GM23338 (cell line): ENCODE measurements around the gene GSX1. TPM values are rescaled to one million over a fixed set of nuclear protein-coding genes. Genes with fewer than 3 reads are reported as not detected.

Experiments used
- ATAC-seq: fragments of 200-7000 bp; cut with Tn5 transposase; 3 replicates; pipeline ENCODE4 v1.9.1; 2020
- DNase-seq: peaks from one replicate; pipeline ENCODE4 v3.0.0-alpha.2; 2015; ENCODE audit warnings: low spot score
- H2AFZ ChIP-seq: fragments of 200-600 bp; sonication (generic); 2 replicates; pipeline ENCODE4 v1.8.0; 2016; ENCODE audit warnings: antibody characterized with exemption, mild to moderate bottlenecking, moderate library complexity
- H3F3A ChIP-seq: fragments of 200-600 bp; sonication (generic); replicated peaks from 2 replicates; pipeline ENCODE4 v1.8.0; 2017; ENCODE audit warnings: antibody characterized with exemption, mixed run types, low read depth
- H3K27ac ChIP-seq: fragments of 200-600 bp; sonication (generic); 2 replicates; pipeline ENCODE4 v1.6.1; 2016; ENCODE audit warnings: low read depth
- H3K27me3 ChIP-seq: fragments of 200-600 bp; sonication (generic); 2 replicates; pipeline ENCODE4 v1.8.0; 2016; ENCODE audit warnings: mild to moderate bottlenecking, mixed run types, moderate library complexity; ENCODE audit not compliant: insufficient read depth
- H3K36me3 ChIP-seq: fragments of 200-600 bp; sonication (generic); 2 replicates; pipeline ENCODE4 v1.8.0; 2016; ENCODE audit warnings: mild to moderate bottlenecking; ENCODE audit not compliant: insufficient read depth
- H3K4me1 ChIP-seq: fragments of 200-600 bp; sonication (generic); 2 replicates; pipeline ENCODE4 v1.8.0; 2016; ENCODE audit warnings: mild to moderate bottlenecking, moderate library complexity; ENCODE audit not compliant: insufficient read depth
- H3K4me2 ChIP-seq: fragments of 200-600 bp; sonication (generic); 2 replicates; pipeline ENCODE4 v1.7.1; 2017; ENCODE audit warnings: mixed run types
- H3K4me3 ChIP-seq: fragments of 200-600 bp; sonication (generic); 2 replicates; pipeline ENCODE4 v1.6.1; 2016; ENCODE audit warnings: mixed run types
- H3K79me2 ChIP-seq: fragments of 200-600 bp; sonication (generic); replicated peaks from 2 replicates; pipeline ENCODE4 v1.8.0; 2017; ENCODE audit warnings: mild to moderate bottlenecking; ENCODE audit not compliant: insufficient read depth
- H3K9me2 ChIP-seq: fragments of 200-600 bp; sonication (generic); 2 replicates; pipeline ENCODE4 v1.8.0; 2017; ENCODE audit not compliant: insufficient read depth
- H4K20me1 ChIP-seq: fragments of 200-600 bp; sonication (generic); replicated peaks from 2 replicates; pipeline ENCODE4 v1.8.0; 2017; ENCODE audit warnings: mild to moderate bottlenecking; ENCODE audit not compliant: insufficient read depth
- H3K27ac Mint-ChIP-seq: 2 replicates; pipeline ENCODE4 v1.8.0; 2020; ENCODE audit warnings: inconsistent platforms, mild to moderate bottlenecking, moderate library complexity, mixed read lengths
- H3K27me3 Mint-ChIP-seq: 3 replicates; pipeline ENCODE4 v1.8.0; 2022; ENCODE audit warnings: low read depth, mild to moderate bottlenecking, moderate library complexity, mixed read lengths, inconsistent platforms; ENCODE audit not compliant: insufficient read depth, poor library complexity
- H3K36me3 Mint-ChIP-seq: 3 replicates; pipeline ENCODE4 v1.8.0; 2021; ENCODE audit warnings: low read depth, mild to moderate bottlenecking, inconsistent platforms, moderate library complexity, mixed read lengths
- H3K4me1 Mint-ChIP-seq: 3 replicates; pipeline ENCODE4 v1.8.0; 2020; ENCODE audit warnings: mild to moderate bottlenecking, inconsistent platforms, mixed read lengths
- H3K4me3 Mint-ChIP-seq: 3 replicates; pipeline ENCODE4 v1.8.0; 2021; ENCODE audit warnings: moderate library complexity, mild to moderate bottlenecking, inconsistent platforms, mixed read lengths
- H3K9me3 Mint-ChIP-seq: 3 replicates; pipeline ENCODE4 v1.8.0; 2020; ENCODE audit warnings: moderate library complexity, mild to moderate bottlenecking, inconsistent platforms, mixed read lengths
- CREB1 ChIP-seq: fragments of 250-450 bp; sonication (Bioruptor Pico); IDR thresholded peaks from 2 replicates; pipeline ENCODE4 v1.5.0; 2020; ENCODE audit warnings: low read depth, mild to moderate bottlenecking, moderate library complexity
- ETS1 ChIP-seq: IDR thresholded peaks from 2 replicates; pipeline ENCODE4 v1.6.1; 2016; ENCODE audit warnings: antibody characterized with exemption
- EZH2 ChIP-seq: fragments of 200-600 bp; sonication (generic); IDR thresholded peaks from one replicate; pipeline ENCODE4 v1.8.0; 2017; ENCODE audit warnings: antibody characterized with exemption, mild to moderate bottlenecking, low read depth; ENCODE audit not compliant: unreplicated experiment
- EZH2phosphoT487 ChIP-seq: fragments of 200-600 bp; sonication (generic); IDR thresholded peaks from one replicate; pipeline ENCODE4 v1.8.1; 2018; ENCODE audit warnings: antibody characterized with exemption; ENCODE audit not compliant: unreplicated experiment
- JUNB ChIP-seq: IDR thresholded peaks from one replicate; pipeline ENCODE4 v1.6.1; 2016; ENCODE audit warnings: antibody characterized with exemption; ENCODE audit not compliant: unreplicated experiment
- ZNF114 ChIP-seq: fragments of 250-450 bp; sonication (Bioruptor Pico); IDR thresholded peaks from 2 replicates; pipeline ENCODE4 v1.5.0; 2020; ENCODE audit warnings: mild to moderate bottlenecking, moderate library complexity
- polyA plus RNA-seq: library from polyadenylated mRNA; unstranded; fragments of >200 nt; fragmentation: Nextera tagmentation; extraction: Ambion mirVana; gene quantifications from 2 replicates; pipeline ENCODE4 v1.2.1, GENCODE V29; 2016
- total RNA-seq: library from RNA; depleted of rRNA; stranded (reverse); fragments of >200 nt; shearing (Covaris generic); gene quantifications from 2 replicates; pipeline ENCODE4 v1.2.3, GENCODE V29; 2014
- TF ChIP-seq, protein P1 (sequence below), 2 experiments: fragments of 200-600 bp in 1 of 2; sonication (generic) in 1 of 2; conservative IDR thresholded peaks; 2 replicates each; pipeline versions ENCODE4 v1.5.1 to v1.6.1; 2016 to 2017; ENCODE audit warnings: antibody characterized with exemption in 2 of 2, low read depth in 2 of 2, mild to moderate bottlenecking in 2 of 2, moderate library complexity in 1 of 2
- TF ChIP-seq, protein P2 (sequence below): IDR thresholded peaks from one replicate; pipeline ENCODE4 v1.6.1; 2018; ENCODE audit warnings: antibody characterized with exemption; ENCODE audit not compliant: unreplicated experiment

The GSX1 gene
- total and polyA plus RNA-seq, 2 experiments from 2014 or later = not detected

DNA sequence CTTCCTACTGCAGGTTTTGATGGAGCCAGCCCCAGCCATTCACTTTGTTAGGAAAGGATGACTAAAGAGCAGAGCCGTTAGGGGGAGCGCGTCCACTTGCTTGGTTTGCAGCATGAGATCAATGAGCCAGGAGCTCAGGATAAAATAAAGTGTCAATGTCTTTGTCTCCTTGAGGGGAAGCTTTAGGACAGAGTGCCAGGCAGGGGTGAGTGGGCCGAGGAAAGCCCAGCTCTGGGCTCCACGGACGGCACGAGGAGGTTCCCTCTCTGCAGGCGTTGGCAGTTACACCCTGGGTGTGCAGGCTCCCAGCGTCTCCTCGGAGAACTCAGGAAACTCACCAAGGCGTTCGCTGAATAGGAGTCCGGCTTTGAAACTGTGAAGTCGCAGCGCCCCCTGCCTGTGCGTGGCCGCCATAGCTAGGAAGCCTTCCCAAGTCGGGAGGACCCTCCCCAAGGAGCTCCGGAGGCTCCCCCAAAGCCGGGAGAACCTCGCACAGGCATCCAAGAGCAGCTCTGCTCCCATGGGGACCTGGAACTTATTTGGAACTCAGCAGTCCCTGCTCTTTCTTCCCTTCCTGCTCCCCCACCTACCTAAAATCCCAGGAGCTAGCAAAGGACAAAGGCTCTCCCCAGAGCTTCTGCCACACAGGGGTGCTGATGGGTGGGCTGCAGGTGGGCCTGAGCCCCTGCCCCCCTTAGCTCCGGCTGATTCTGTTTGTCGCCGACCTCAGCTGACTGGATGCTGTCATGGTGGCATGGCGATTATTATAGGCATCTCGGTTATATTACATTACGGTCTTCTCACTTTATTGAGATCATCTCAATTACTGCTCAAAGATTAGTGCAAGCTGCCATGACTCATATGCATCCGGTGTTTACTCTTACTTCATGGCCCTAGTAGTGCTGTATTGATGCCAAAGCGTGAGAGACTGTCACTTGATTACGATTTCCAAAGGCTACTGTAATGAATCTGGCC is 34.4 kb downstream of the GSX1 start:
- Histone ChIP-seq H3K27ac (no peak overlapping the region), H3K27me3 (peaks cover 99% of the 10 kb centered on the region), H3K79me2 (no peaks in the 10 kb centered on the region), H2AFZ (peak overlapping the region; percentile 92), H3K9me2 (no peaks in the 10 kb centered on the region), H3K36me3 (no peaks in the 10 kb centered on the region), H3F3A (peaks cover 19% of the 10 kb centered on the region), H3K4me2 (peak overlapping the region; percentile 74), H3K4me3 (peak overlapping the region; percentile 48), H4K20me1 (peaks cover 4% of the 10 kb centered on the region), H3K4me1 (peaks cover 40% of the 10 kb centered on the region)
- TF ChIP-seq, protein P1, sequence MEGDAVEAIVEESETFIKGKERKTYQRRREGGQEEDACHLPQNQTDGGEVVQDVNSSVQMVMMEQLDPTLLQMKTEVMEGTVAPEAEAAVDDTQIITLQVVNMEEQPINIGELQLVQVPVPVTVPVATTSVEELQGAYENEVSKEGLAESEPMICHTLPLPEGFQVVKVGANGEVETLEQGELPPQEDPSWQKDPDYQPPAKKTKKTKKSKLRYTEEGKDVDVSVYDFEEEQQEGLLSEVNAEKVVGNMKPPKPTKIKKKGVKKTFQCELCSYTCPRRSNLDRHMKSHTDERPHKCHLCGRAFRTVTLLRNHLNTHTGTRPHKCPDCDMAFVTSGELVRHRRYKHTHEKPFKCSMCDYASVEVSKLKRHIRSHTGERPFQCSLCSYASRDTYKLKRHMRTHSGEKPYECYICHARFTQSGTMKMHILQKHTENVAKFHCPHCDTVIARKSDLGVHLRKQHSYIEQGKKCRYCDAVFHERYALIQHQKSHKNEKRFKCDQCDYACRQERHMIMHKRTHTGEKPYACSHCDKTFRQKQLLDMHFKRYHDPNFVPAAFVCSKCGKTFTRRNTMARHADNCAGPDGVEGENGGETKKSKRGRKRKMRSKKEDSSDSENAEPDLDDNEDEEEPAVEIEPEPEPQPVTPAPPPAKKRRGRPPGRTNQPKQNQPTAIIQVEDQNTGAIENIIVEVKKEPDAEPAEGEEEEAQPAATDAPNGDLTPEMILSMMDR (conservative IDR thresholded peaks at IDR 0.05; ENCODE audit: low read depth in 2 of 2) = peak; percentile 87 to 88
- TF ChIP-seq EZH2 = no peak
- peak; percentile 71 for ATAC-seq
- DNase-seq = peak; percentile 93
- Mint-ChIP-seq H3K36me3 (no peaks in the 10 kb centered on the region), H3K4me1 (peaks cover 42% of the 10 kb centered on the region), H3K27me3 (peaks cover 96% of the 10 kb centered on the region), H3K4me3 (peak overlapping the region; percentile 70), H3K27ac (no peak overlapping the region), H3K9me3 (peaks cover 3% of the 10 kb centered on the region; the same call in 2 of the 3 replicates)

DNA sequence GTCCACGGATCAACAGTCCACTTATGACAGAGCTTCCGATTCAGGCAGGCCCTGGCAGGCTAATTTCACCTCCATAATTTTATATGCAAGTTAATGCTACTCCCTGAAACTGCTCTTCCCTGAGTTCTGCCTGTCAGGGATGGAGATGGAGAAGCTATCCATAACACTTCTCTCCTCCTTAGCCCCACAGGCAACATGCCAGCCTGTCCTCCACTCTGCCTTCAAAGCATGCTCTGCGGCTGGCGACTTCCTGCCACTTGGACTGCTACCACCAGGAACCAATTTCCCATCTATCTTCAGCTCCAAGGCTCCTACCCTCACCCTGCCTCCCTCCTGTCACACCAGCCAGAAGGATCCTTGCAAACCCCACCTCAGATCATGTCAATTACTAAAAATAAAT is 35.4 kb downstream of the GSX1 start:
- Histone ChIP-seq H3K4me3 (no peak overlapping the region), H4K20me1 (peaks cover 4% of the 10 kb centered on the region), H3K27me3 (peaks cover 99% of the 10 kb centered on the region), H2AFZ (no peak overlapping the region), H3K4me1 (peaks cover 31% of the 10 kb centered on the region), H3K27ac (no peak overlapping the region), H3F3A (peaks cover 10% of the 10 kb centered on the region), H3K36me3 (no peaks in the 10 kb centered on the region), H3K79me2 (no peaks in the 10 kb centered on the region), H3K9me2 (no peaks in the 10 kb centered on the region), H3K4me2 (no peak overlapping the region)
- Mint-ChIP-seq H3K27ac (no peak overlapping the region), H3K36me3 (no peaks in the 10 kb centered on the region), H3K9me3 (peaks cover 3% of the 10 kb centered on the region; the same call in 2 of the 3 replicates), H3K4me3 (no peak overlapping the region), H3K27me3 (peaks cover 89% of the 10 kb centered on the region), H3K4me1 (peaks cover 32% of the 10 kb centered on the region)
- no peak for DNase-seq
- TF ChIP-seq JUNB (no peak), ZNF114 (CRISPR knock-in tag) (no peak), ETS1 (no peak), EZH2phosphoT487 (no peak), CREB1 (CRISPR knock-in tag) (no peak)
- TF ChIP-seq, protein P2, sequence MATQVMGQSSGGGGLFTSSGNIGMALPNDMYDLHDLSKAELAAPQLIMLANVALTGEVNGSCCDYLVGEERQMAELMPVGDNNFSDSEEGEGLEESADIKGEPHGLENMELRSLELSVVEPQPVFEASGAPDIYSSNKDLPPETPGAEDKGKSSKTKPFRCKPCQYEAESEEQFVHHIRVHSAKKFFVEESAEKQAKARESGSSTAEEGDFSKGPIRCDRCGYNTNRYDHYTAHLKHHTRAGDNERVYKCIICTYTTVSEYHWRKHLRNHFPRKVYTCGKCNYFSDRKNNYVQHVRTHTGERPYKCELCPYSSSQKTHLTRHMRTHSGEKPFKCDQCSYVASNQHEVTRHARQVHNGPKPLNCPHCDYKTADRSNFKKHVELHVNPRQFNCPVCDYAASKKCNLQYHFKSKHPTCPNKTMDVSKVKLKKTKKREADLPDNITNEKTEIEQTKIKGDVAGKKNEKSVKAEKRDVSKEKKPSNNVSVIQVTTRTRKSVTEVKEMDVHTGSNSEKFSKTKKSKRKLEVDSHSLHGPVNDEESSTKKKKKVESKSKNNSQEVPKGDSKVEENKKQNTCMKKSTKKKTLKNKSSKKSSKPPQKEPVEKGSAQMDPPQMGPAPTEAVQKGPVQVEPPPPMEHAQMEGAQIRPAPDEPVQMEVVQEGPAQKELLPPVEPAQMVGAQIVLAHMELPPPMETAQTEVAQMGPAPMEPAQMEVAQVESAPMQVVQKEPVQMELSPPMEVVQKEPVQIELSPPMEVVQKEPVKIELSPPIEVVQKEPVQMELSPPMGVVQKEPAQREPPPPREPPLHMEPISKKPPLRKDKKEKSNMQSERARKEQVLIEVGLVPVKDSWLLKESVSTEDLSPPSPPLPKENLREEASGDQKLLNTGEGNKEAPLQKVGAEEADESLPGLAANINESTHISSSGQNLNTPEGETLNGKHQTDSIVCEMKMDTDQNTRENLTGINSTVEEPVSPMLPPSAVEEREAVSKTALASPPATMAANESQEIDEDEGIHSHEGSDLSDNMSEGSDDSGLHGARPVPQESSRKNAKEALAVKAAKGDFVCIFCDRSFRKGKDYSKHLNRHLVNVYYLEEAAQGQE = no peak
- ATAC-seq = no peak
